Measurements from ENCODE around the gene DNAL1.
"Not testable (repeated sequence)": the region's sequence is repeated elsewhere in the genome, so short reads cannot be mapped to it uniquely, and the experiment has no call there.

DNAL1 gene

DNA sequence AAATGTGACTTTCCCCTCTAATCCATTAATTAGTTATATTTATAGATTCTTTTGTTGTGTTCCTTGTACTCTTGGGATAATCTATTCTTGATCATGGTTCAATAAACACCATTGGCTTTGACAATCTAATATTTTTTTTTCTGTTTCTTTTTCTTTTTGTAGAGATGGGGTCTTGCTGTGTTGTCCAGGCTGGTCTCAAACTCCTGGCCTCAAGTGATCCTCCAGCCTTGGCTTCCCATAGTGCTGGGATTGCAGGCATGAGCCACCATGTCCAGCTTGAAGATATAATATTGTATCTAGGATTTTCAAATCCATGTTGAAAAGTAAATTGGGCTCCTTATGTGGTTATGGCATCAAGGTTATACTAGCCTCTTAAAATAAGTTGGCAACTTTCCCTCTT lies 6.2 kb downstream of the DNAL1 start:
- no peaks in the 10 kb centered on the region for H4K20me1 ChIP-seq (ENCODE audit: insufficient read depth, low read length)
- no peaks in the 10 kb centered on the region for H3K79me2 ChIP-seq (ENCODE audit: insufficient read depth, low read length)
- H3F3A ChIP-seq (ENCODE audit: insufficient read depth, low read length): no peaks in the 10 kb centered on the region
- no peak overlapping the region for H3K4me2 ChIP-seq (ENCODE audit: low read length)
- peaks cover 13% of the 10 kb centered on the region for H3K4me1 ChIP-seq (ENCODE audit: insufficient read depth, low read length, severe bottlenecking)
- no peaks in the 10 kb centered on the region for H3K9me2 ChIP-seq (ENCODE audit: low read depth, low read length)
- 0 out of 2 replicates have a peak, but pooled peaks cover 5% of the 10 kb centered on the region for H3K9me3 ChIP-seq (ENCODE audit: low read length)
- no peak overlapping the region for H3K9ac ChIP-seq (ENCODE audit: low read length)
- H3K27me3 ChIP-seq (ENCODE audit: insufficient read depth, low read length): no peaks in the 10 kb centered on the region
- H3K36me3 ChIP-seq (ENCODE audit: insufficient read depth, low read length): peaks cover 5% of the 10 kb centered on the region
- H2AFZ ChIP-seq (ENCODE audit: low read length): no peak overlapping the region
- no peak overlapping the region for H3K27ac ChIP-seq (ENCODE audit: low read depth, low read length, poor library complexity, severe bottlenecking)
- no peak overlapping the region for H3K4me3 ChIP-seq (ENCODE audit: low read depth, low read length, poor library complexity, severe bottlenecking)
- TF ChIP-seq, protein P1, sequence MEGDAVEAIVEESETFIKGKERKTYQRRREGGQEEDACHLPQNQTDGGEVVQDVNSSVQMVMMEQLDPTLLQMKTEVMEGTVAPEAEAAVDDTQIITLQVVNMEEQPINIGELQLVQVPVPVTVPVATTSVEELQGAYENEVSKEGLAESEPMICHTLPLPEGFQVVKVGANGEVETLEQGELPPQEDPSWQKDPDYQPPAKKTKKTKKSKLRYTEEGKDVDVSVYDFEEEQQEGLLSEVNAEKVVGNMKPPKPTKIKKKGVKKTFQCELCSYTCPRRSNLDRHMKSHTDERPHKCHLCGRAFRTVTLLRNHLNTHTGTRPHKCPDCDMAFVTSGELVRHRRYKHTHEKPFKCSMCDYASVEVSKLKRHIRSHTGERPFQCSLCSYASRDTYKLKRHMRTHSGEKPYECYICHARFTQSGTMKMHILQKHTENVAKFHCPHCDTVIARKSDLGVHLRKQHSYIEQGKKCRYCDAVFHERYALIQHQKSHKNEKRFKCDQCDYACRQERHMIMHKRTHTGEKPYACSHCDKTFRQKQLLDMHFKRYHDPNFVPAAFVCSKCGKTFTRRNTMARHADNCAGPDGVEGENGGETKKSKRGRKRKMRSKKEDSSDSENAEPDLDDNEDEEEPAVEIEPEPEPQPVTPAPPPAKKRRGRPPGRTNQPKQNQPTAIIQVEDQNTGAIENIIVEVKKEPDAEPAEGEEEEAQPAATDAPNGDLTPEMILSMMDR (IDR thresholded peaks at IDR 0.05; ENCODE audit: low read length): no peak
- TF ChIP-seq EZH2 (IDR thresholded peaks at IDR 0.05; ENCODE audit: borderline replicate concordance, low read length): no peak

DNA sequence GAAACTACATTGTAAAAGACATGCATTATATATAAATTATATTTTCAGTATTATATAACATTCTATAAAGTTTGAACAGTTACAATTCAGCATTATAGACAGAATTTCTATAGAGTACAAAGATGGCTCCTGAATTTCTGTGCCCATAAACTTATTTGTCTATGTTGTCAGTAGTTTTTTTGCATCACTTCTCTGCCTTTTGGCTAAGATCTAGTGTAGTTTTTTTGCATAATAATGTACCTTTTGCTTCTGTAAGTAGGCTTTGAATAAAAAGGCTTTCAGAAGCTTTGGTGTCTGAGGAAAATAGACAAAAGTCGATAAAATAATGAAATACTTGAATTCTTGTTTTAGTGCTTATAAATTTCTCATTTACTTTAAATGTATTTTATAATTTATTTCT lies 11.1 kb downstream of the DNAL1 start:
- Histone ChIP-seq H3K9me2 (ENCODE audit: low read depth, low read length) (no peaks in the 10 kb centered on the region), H3K4me2 (ENCODE audit: low read length) (no peak overlapping the region), H3F3A (ENCODE audit: insufficient read depth, low read length) (no peaks in the 10 kb centered on the region), H3K36me3 (ENCODE audit: insufficient read depth, low read length) (peaks cover 5% of the 10 kb centered on the region), H3K4me3 (ENCODE audit: low read depth, low read length, poor library complexity, severe bottlenecking) (no peak overlapping the region), H3K79me2 (ENCODE audit: insufficient read depth, low read length) (no peaks in the 10 kb centered on the region), H3K9me3 (ENCODE audit: low read length) (0 out of 2 replicates have a peak, but pooled peaks cover 5% of the 10 kb centered on the region), H3K4me1 (ENCODE audit: insufficient read depth, low read length, severe bottlenecking) (no peaks in the 10 kb centered on the region), H2AFZ (ENCODE audit: low read length) (no peak overlapping the region), H3K27ac (ENCODE audit: low read depth, low read length, poor library complexity, severe bottlenecking) (no peak overlapping the region), H3K9ac (ENCODE audit: low read length) (no peak overlapping the region), H3K27me3 (ENCODE audit: insufficient read depth, low read length) (no peaks in the 10 kb centered on the region), H4K20me1 (ENCODE audit: insufficient read depth, low read length) (no peaks in the 10 kb centered on the region)
- TF ChIP-seq EZH2 (IDR thresholded peaks at IDR 0.05; ENCODE audit: borderline replicate concordance, low read length): no peak
- TF ChIP-seq, protein P1 (IDR thresholded peaks at IDR 0.05; ENCODE audit: low read length): no peak

DNA sequence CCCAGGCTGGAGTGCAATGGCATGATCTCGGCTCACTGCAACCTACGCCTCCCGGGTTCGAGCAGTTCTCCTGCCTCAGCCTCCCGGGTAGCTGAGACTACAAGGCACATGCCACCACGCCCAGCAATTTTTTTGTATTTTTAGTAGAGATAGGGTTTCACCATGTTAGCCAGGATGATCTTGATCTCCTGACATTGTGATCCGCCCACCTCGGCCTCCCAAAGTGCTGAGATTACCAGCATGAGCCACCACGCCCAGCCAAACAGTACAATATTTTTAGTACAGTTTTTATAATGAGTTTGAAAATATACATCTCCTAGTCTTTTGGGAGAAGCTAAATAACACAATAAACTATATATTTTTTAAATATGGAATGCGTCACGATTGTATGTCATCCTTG lies 14.4 kb downstream of the DNAL1 start:
- not testable (repeated sequence) for H3K4me2 ChIP-seq (ENCODE audit: low read length); H3K27ac ChIP-seq (ENCODE audit: low read depth, low read length, poor library complexity, severe bottlenecking); H3K4me1 ChIP-seq (ENCODE audit: insufficient read depth, low read length, severe bottlenecking)

DNA sequence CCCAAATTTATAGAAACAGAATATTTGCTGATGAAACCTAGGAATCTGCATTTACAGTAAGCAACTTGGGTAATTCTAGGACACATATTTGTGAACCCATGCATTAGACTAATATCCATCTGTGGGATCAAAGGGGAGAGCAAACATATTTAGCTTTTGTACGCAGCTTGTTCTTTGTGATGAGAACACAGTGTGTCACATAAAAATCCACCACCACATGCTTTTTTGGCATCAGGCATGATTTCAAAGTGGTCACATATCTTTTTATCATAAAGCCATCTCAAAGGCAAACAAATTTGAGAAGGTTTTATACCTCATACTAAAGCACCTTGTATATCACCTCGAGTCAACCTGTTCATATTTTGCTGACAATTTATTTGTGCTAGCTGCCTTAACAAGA lies 15.7 kb downstream of the DNAL1 start:
- TF ChIP-seq EZH2 (IDR thresholded peaks at IDR 0.05; ENCODE audit: borderline replicate concordance, low read length): no peak
- TF ChIP-seq, protein P1 (IDR thresholded peaks at IDR 0.05; ENCODE audit: low read length): no peak
- Histone ChIP-seq H3K4me1 (ENCODE audit: insufficient read depth, low read length, severe bottlenecking) (no peaks in the 10 kb centered on the region), H3K79me2 (ENCODE audit: insufficient read depth, low read length) (no peaks in the 10 kb centered on the region), H3K9me2 (ENCODE audit: low read depth, low read length) (no peaks in the 10 kb centered on the region), H3K4me2 (ENCODE audit: low read length) (no peak overlapping the region), H2AFZ (ENCODE audit: low read length) (no peak overlapping the region), H3K36me3 (ENCODE audit: insufficient read depth, low read length) (no peaks in the 10 kb centered on the region), H4K20me1 (ENCODE audit: insufficient read depth, low read length) (no peaks in the 10 kb centered on the region), H3F3A (ENCODE audit: insufficient read depth, low read length) (no peaks in the 10 kb centered on the region), H3K9ac (ENCODE audit: low read length) (no peak overlapping the region), H3K4me3 (ENCODE audit: low read depth, low read length, poor library complexity, severe bottlenecking) (no peak overlapping the region), H3K27ac (ENCODE audit: low read depth, low read length, poor library complexity, severe bottlenecking) (no peak overlapping the region), H3K27me3 (ENCODE audit: insufficient read depth, low read length) (no peaks in the 10 kb centered on the region), H3K9me3 (ENCODE audit: low read length) (no peaks in the 10 kb centered on the region)

More for the DNA sequence above, 14.4 kb downstream of the DNAL1 start:
- H3K36me3 ChIP-seq (ENCODE audit: insufficient read depth, low read length); H3K27me3 ChIP-seq (ENCODE audit: insufficient read depth, low read length); H3K4me3 ChIP-seq (ENCODE audit: low read depth, low read length, poor library complexity, severe bottlenecking); H3K9ac ChIP-seq (ENCODE audit: low read length); H2AFZ ChIP-seq (ENCODE audit: low read length); H3K9me2 ChIP-seq (ENCODE audit: low read depth, low read length); H4K20me1 ChIP-seq (ENCODE audit: insufficient read depth, low read length); H3K79me2 ChIP-seq (ENCODE audit: insufficient read depth, low read length); H3K9me3 ChIP-seq (ENCODE audit: low read length); H3F3A ChIP-seq (ENCODE audit: insufficient read depth, low read length): not testable (repeated sequence)
